PC-9 (cell line): ENCODE measurements around the gene KRT37.
"Not testable (repeated sequence)": the region's sequence is repeated elsewhere in the genome, so short reads cannot be mapped to it uniquely, and the experiment has no call there.

Source experiments
- EZH2 ChIP-seq: fragments of 200-600 bp; sonication (generic); IDR thresholded peaks from 2 replicates; pipeline ENCODE4 v1.8.0; 2017; ENCODE audit warnings: antibody characterized with exemption, low read depth
- TF ChIP-seq, protein P1 (sequence below): fragments of 200-600 bp; sonication (generic); conservative IDR thresholded peaks from 2 replicates; pipeline ENCODE4 v1.6.1; 2017; ENCODE audit warnings: mixed run types, antibody characterized with exemption, mild to moderate bottlenecking, moderate library complexity

- TF ChIP-seq, protein P1, sequence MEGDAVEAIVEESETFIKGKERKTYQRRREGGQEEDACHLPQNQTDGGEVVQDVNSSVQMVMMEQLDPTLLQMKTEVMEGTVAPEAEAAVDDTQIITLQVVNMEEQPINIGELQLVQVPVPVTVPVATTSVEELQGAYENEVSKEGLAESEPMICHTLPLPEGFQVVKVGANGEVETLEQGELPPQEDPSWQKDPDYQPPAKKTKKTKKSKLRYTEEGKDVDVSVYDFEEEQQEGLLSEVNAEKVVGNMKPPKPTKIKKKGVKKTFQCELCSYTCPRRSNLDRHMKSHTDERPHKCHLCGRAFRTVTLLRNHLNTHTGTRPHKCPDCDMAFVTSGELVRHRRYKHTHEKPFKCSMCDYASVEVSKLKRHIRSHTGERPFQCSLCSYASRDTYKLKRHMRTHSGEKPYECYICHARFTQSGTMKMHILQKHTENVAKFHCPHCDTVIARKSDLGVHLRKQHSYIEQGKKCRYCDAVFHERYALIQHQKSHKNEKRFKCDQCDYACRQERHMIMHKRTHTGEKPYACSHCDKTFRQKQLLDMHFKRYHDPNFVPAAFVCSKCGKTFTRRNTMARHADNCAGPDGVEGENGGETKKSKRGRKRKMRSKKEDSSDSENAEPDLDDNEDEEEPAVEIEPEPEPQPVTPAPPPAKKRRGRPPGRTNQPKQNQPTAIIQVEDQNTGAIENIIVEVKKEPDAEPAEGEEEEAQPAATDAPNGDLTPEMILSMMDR, result not testable (repeated sequence)
- TF ChIP-seq EZH2, result not testable (repeated sequence)
Measured at GRCh38 chr17:41395044-41395443, 29.3 kb downstream of the KRT37 start.
